Gastrocnemius medialis (tissue), 4 donors: ENCODE results near the gene ATRNL1. TPM values are rescaled to one million over a fixed set of nuclear protein-coding genes. Genes with fewer than 3 reads are reported as not detected.

Source experiments
- ATAC-seq, 2 donors: fragments of 150-250 bp; one replicate each; pipeline ENCODE4 v1.9.1; 2016
- DNase-seq, 2 donors: peaks; one replicate each; pipeline ENCODE4 v3.0.0-alpha.2; 2019
- H3K27ac ChIP-seq, 4 donors: fragments of 200-600 bp; sonication (generic); 1 replicate in 1 of 4; 2 replicates in 3 of 4; pipeline ENCODE4 v1.5.1; 2016 to 2018; ENCODE audit warnings: mild to moderate bottlenecking in 2 of 4, moderate library complexity in 1 of 4
- H3K27me3 ChIP-seq, 3 donors: fragments of 200-600 bp; sonication (generic) in 2 of 3; 1 replicate in 1 of 3; 2 replicates in 2 of 3; pipeline versions ENCODE4 v1.5.1 to v1.6.0; 2016 to 2019; ENCODE audit warnings: mild to moderate bottlenecking in 1 of 3, moderate library complexity in 1 of 3
- H3K36me3 ChIP-seq, 2 donors: fragments of 200-600 bp; sonication (generic) in 1 of 2; one replicate each; pipeline ENCODE4 v1.5.1; 2017 to 2018
- H3K4me1 ChIP-seq, 2 donors: fragments of 200-600 bp; sonication (generic) in 1 of 2; one replicate each; pipeline ENCODE4 v1.5.1; 2016 to 2017; ENCODE audit warnings: mild to moderate bottlenecking in 2 of 2
- H3K4me3 ChIP-seq, 4 donors: fragments of 200-600 bp; sonication (generic) in 3 of 4; 1 replicate in 1 of 4; 2 replicates in 3 of 4; pipeline ENCODE4 v1.5.1; 2016 to 2019; ENCODE audit warnings: mild to moderate bottlenecking in 2 of 4
- H3K9me3 ChIP-seq, 3 donors: fragments of 200-600 bp; sonication (generic) in 2 of 3; 1 replicate in 1 of 3; 2 replicates in 2 of 3; pipeline ENCODE4 v1.5.1; 2016 to 2019
- POLR2A ChIP-seq, 2 donors: fragments of 450-650 bp; IDR thresholded peaks; one replicate each; pipeline ENCODE4 v1.6.1; 2017; ENCODE audit warnings: antibody characterized with exemption in 2 of 2, mild to moderate bottlenecking in 2 of 2, moderate library complexity in 2 of 2
- in situ Hi-C, 4 donors: fragments of 200-750 bp; cut with MboI; loops; one replicate each; pipeline versions ENCODE4 v1.15.0 to v1.8.0; 2017; ENCODE audit warnings: low sequenced_read_pairs in 4 of 4
- intact Hi-C: fragments of 100-400 bp; cut with DNase I; formaldehyde crosslinking; loops from one replicate; pipeline ENCODE4 v1.15.1; 2023; ENCODE audit warnings: low total_unique reads
- total RNA-seq, 4 donors: library from RNA; depleted of rRNA; stranded (reverse); fragments of >200 nt; gene quantifications; one replicate each; pipeline versions ENCODE4 v1.1.0 to v1.2.3, GENCODE V29; 2016
- TF ChIP-seq, protein P1 (sequence below), 5 experiments: fragments of 450-650 bp in 3 of 5; fragments of 200-600 bp in 2 of 5; sonication (generic) in 2 of 5; IDR thresholded peaks in 4 of 5; conservative IDR thresholded peaks in 1 of 5; 1 replicate in 4 of 5; 2 replicates in 1 of 5; pipeline ENCODE4 v1.5.1; 2016 to 2019; ENCODE audit warnings: antibody characterized with exemption in 5 of 5, mild to moderate bottlenecking in 3 of 5, moderate library complexity in 3 of 5

ATRNL1 gene
- total RNA-seq, 4 donors from 2014 or later: 1.6 to 10.8 (median 3.8) TPM

GRCh38 chr10:115909962-115910731, 817.0 kb downstream of the ATRNL1 start:
- no peak for DNase-seq
- intact Hi-C loops (no loop called here), in situ Hi-C loops (no loop called here)
- H3K9me3 ChIP-seq: no peaks in the 10 kb centered on the region
- H3K36me3 ChIP-seq: no peaks in the 10 kb centered on the region
- no peak for ATAC-seq
- H3K4me1 ChIP-seq: no peaks in the 10 kb centered on the region
- H3K27me3 ChIP-seq: no peaks in the 10 kb centered on the region
- TF ChIP-seq, protein P1, sequence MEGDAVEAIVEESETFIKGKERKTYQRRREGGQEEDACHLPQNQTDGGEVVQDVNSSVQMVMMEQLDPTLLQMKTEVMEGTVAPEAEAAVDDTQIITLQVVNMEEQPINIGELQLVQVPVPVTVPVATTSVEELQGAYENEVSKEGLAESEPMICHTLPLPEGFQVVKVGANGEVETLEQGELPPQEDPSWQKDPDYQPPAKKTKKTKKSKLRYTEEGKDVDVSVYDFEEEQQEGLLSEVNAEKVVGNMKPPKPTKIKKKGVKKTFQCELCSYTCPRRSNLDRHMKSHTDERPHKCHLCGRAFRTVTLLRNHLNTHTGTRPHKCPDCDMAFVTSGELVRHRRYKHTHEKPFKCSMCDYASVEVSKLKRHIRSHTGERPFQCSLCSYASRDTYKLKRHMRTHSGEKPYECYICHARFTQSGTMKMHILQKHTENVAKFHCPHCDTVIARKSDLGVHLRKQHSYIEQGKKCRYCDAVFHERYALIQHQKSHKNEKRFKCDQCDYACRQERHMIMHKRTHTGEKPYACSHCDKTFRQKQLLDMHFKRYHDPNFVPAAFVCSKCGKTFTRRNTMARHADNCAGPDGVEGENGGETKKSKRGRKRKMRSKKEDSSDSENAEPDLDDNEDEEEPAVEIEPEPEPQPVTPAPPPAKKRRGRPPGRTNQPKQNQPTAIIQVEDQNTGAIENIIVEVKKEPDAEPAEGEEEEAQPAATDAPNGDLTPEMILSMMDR (IDR thresholded peaks at IDR 0.05 in 4 of 5, conservative IDR thresholded peaks at IDR 0.05 in 1 of 5): no peak
- no peak for TF ChIP-seq POLR2A (IDR thresholded peaks at IDR 0.05)
- H3K4me3 ChIP-seq: no peak overlapping the region
- no peak overlapping the region for H3K27ac ChIP-seq

GRCh38 chr10:115914475-115914874, 821.3 kb downstream of the ATRNL1 start:
- Histone ChIP-seq H3K36me3 (no peaks in the 10 kb centered on the region), H3K9me3 (no peaks in the 10 kb centered on the region), H3K4me3 (no peak overlapping the region), H3K4me1 (no peaks in the 10 kb centered on the region), H3K27ac (no peak overlapping the region), H3K27me3 (no peaks in the 10 kb centered on the region)
- in situ Hi-C loops: no loop called here
- intact Hi-C loops: no loop called here
- DNase-seq: no peak
- ATAC-seq: no peak
- TF ChIP-seq, protein P1 (IDR thresholded peaks at IDR 0.05 in 4 of 5, conservative IDR thresholded peaks at IDR 0.05 in 1 of 5): no peak
- TF ChIP-seq POLR2A (IDR thresholded peaks at IDR 0.05): no peak

DNA sequence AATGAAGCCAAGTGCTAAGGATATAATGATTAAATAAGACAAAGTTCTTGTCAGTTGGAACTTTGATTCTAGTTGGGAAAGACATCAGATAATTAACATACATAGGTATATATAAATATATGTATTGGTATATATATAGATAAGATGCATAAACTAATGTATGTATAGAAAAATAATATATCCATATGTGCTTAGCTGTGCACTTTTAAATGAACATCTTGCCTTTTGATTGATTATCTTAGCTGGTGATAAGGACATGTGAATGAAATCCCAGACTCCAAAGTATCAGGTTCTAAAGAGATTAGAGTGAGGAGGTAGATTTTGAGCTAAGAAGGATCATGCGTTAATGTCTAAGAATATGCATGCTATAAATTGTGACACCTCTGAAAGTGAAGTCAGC, 822.3 kb downstream of the ATRNL1 start:
- no peak overlapping the region for H3K4me3 ChIP-seq
- DNase-seq: no peak

GRCh38 chr10:115918812-115919211, 825.6 kb downstream of the ATRNL1 start:
- TF ChIP-seq, protein P1 (IDR thresholded peaks at IDR 0.05 in 4 of 5, conservative IDR thresholded peaks at IDR 0.05 in 1 of 5): no peak
- TF ChIP-seq POLR2A (IDR thresholded peaks at IDR 0.05): no peak
- in situ Hi-C loops: no loop called here

More for the DNA sequence above, 822.3 kb downstream of the ATRNL1 start:
- no peaks in the 10 kb centered on the region for H3K36me3 ChIP-seq
- H3K9me3 ChIP-seq: no peaks in the 10 kb centered on the region
- H3K27ac ChIP-seq: no peak overlapping the region
- TF ChIP-seq POLR2A (IDR thresholded peaks at IDR 0.05): no peak
- TF ChIP-seq, protein P1 (IDR thresholded peaks at IDR 0.05 in 4 of 5, conservative IDR thresholded peaks at IDR 0.05 in 1 of 5): no peak
- in situ Hi-C loops (no loop called here), intact Hi-C loops (no loop called here)
- no peaks in the 10 kb centered on the region for H3K4me1 ChIP-seq
- H3K27me3 ChIP-seq: no peaks in the 10 kb centered on the region
- no peak for ATAC-seq

More at GRCh38 chr10:115918812-115919211, 825.6 kb downstream of the ATRNL1 start:
- no peaks in the 10 kb centered on the region for H3K36me3 ChIP-seq
- ATAC-seq (no peak), DNase-seq (no peak)
- no peaks in the 10 kb centered on the region for H3K4me1 ChIP-seq
- H3K27ac ChIP-seq: no peak overlapping the region
- H3K9me3 ChIP-seq: no peaks in the 10 kb centered on the region
- intact Hi-C loops: no loop called here
- no peaks in the 10 kb centered on the region for H3K27me3 ChIP-seq
- no peak overlapping the region for H3K4me3 ChIP-seq
